ENCODE measurements around the gene ARHGAP28. TPM values are rescaled to one million over a fixed set of nuclear protein-coding genes. Genes with fewer than 3 reads are reported as not detected.

Gene ARHGAP28
- total RNA-seq, 1 experiment from 2014 or later, result 9.2 TPM

DNA sequence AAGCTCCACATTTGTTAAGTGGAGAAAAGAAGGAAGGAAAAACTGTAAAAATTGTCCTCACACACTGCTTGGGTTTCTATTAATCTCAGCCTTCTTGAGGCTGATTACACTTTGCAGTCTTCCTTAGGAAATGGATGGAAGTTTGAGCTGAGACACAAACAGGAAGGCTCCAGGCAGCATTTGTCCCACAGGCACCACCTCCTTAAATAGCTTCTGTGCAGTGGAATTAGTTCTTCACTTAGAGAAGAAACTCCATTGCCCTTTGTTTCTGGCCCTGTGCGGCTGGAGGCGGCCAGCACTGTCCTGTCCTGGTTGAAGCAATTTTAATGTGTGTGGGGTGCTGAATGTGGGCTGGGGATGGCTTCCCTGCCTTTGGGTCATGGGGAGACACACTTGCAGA, 44.3 kb downstream of the ARHGAP28 start:
- no peak for DNase-seq
- no peak overlapping the region for H3K9ac ChIP-seq (ENCODE audit: extremely low read depth, insufficient read length, low read length)
- no peak overlapping the region for H2BK12ac ChIP-seq (ENCODE audit: insufficient read length, low read depth, low read length)
- no peak overlapping the region for H3K4me3 Mint-ChIP-seq
- H3K27ac Mint-ChIP-seq, result peak overlapping the region; percentile 30 to 68 (median 65); a peak in 4 of 7 replicates
- H3K18ac ChIP-seq (ENCODE audit: insufficient read length, low read depth, low read length), result no peak overlapping the region
- no peaks in the 10 kb centered on the region for H3K79me2 ChIP-seq (ENCODE audit: insufficient read depth, low read length)
- TF ChIP-seq, protein P1, sequence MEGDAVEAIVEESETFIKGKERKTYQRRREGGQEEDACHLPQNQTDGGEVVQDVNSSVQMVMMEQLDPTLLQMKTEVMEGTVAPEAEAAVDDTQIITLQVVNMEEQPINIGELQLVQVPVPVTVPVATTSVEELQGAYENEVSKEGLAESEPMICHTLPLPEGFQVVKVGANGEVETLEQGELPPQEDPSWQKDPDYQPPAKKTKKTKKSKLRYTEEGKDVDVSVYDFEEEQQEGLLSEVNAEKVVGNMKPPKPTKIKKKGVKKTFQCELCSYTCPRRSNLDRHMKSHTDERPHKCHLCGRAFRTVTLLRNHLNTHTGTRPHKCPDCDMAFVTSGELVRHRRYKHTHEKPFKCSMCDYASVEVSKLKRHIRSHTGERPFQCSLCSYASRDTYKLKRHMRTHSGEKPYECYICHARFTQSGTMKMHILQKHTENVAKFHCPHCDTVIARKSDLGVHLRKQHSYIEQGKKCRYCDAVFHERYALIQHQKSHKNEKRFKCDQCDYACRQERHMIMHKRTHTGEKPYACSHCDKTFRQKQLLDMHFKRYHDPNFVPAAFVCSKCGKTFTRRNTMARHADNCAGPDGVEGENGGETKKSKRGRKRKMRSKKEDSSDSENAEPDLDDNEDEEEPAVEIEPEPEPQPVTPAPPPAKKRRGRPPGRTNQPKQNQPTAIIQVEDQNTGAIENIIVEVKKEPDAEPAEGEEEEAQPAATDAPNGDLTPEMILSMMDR (conservative IDR thresholded peaks at IDR 0.05), result no peak
- H3K27ac ChIP-seq (ENCODE audit: insufficient read length, low read depth, low read length), result no peak overlapping the region
- H3K9me3 Mint-ChIP-seq, result no peaks in the 10 kb centered on the region
- no peak overlapping the region for H3K23ac ChIP-seq (ENCODE audit: insufficient read length, low read depth, low read length)
- H3K14ac ChIP-seq (ENCODE audit: insufficient read depth, low read length), result no peak overlapping the region
- H2BK5ac ChIP-seq (ENCODE audit: insufficient read length, low read length), result no peak overlapping the region
- no peaks in the 10 kb centered on the region for H4K20me1 ChIP-seq (ENCODE audit: control insufficient read depth, insufficient read depth, insufficient read length)
- H2AK5ac ChIP-seq (ENCODE audit: insufficient read length, low read length), result no peak overlapping the region
- H4K8ac ChIP-seq (replicated peaks; ENCODE audit: insufficient read length, low read depth, low read length), result no peak overlapping the region
- H3K79me1 ChIP-seq (ENCODE audit: insufficient read depth, low read depth, low read length, poor library complexity, severe bottlenecking), result no peaks in the 10 kb centered on the region
- no peak overlapping the region for H4K91ac ChIP-seq (ENCODE audit: insufficient read length, low read depth, low read length)
- H3K23me2 ChIP-seq (ENCODE audit: insufficient read length, low read depth, low read length, poor library complexity, severe bottlenecking), result no peaks in the 10 kb centered on the region
- H2AFZ ChIP-seq (ENCODE audit: low read length), result no peak overlapping the region
- no peak overlapping the region for H3K4me2 ChIP-seq (ENCODE audit: insufficient read depth, insufficient read length, low read length)
- no peak overlapping the region for H2BK20ac ChIP-seq (ENCODE audit: low read depth, low read length, poor library complexity, severe bottlenecking)
- H3K9me3 ChIP-seq (ENCODE audit: control insufficient read depth, low read depth, low read length), result no peaks in the 10 kb centered on the region
- H2BK120ac ChIP-seq (ENCODE audit: low read depth, low read length, poor library complexity, severe bottlenecking), result no peak overlapping the region
- H2BK15ac ChIP-seq (ENCODE audit: low read depth, low read length), result no peak overlapping the region
- H4K5ac ChIP-seq (ENCODE audit: insufficient read length, low read depth, low read length), result no peak overlapping the region
- H3K27me3 ChIP-seq (ENCODE audit: insufficient read depth, low read length), result no peaks in the 10 kb centered on the region
- no CpG with 5 or more reads among the region's 2 CpGs for WGBS (ENCODE audit: extremely low coverage, insufficient read length, low lambda C conversion rate)
- no peaks in the 10 kb centered on the region for H3K36me3 Mint-ChIP-seq (ENCODE audit: insufficient read depth in 1 of 3, low read depth in 3 of 3)
- H3T11ph ChIP-seq (ENCODE audit: low read length), result no peak overlapping the region
- H3K56ac ChIP-seq (ENCODE audit: insufficient read length, low read depth, low read length), result no peak overlapping the region
- no peak overlapping the region for H3K4ac ChIP-seq (ENCODE audit: low read depth, low read length)
- peaks cover 5% of the 10 kb centered on the region; the same call in 1 of the 2 replicates for H3K4me1 ChIP-seq (ENCODE audit: insufficient read depth, low read length)
- H3K27me3 Mint-ChIP-seq (ENCODE audit: low read depth), result no peaks in the 10 kb centered on the region
- peaks cover 33% of the 10 kb centered on the region in 2 experiments for H3K4me1 Mint-ChIP-seq
